Stimulated activated effector memory CD8-positive, alpha-beta T cell treated with anti-CD3 and anti-CD28 coated beads, Interleukin-12 subunit alpha, Interleukin-12 subunit beta, amount 100 ng/mL, for 72 hours (primary cell): ENCODE results near the gene FDCSP.

Experiments used
- ATAC-seq: fragments of 150-1000 bp; cut with Tn5 transposase; 2 replicates; pipeline ENCODE4 v1.10.0; 2021
- DNase-seq, 2 donors: peaks; one replicate each; pipeline ENCODE4 v3.0.0; 2021 to 2022; ENCODE audit warnings: low spot score in 2 of 2
- H3K27ac Mint-ChIP-seq: one replicate; pipeline ENCODE4 v1.8.0; 2022; ENCODE audit warnings: mild to moderate bottlenecking, mixed read lengths
- H3K36me3 Mint-ChIP-seq: one replicate; pipeline ENCODE4 v1.8.0; 2022; ENCODE audit warnings: mild to moderate bottlenecking, mixed read lengths
- H3K4me1 Mint-ChIP-seq: one replicate; pipeline ENCODE4 v1.8.0; 2022; ENCODE audit warnings: mixed read lengths
- H3K4me3 Mint-ChIP-seq: one replicate; pipeline ENCODE4 v1.8.0; 2022; ENCODE audit warnings: mild to moderate bottlenecking, mixed read lengths
- H3K9me3 Mint-ChIP-seq: one replicate; pipeline ENCODE4 v1.8.0; 2022; ENCODE audit warnings: mixed read lengths

Gene FDCSP

GRCh38 chr4:70225824-70226223, at the start of gene FDCSP:
Gene FDCSP, plus strand, starts transcription at chr4:70226124. Its CDS starts 5,071 bp downstream, at chr4:70231195.
- Mint-ChIP-seq H3K4me3 (no peak within 1 kb of the TSS), H3K27ac (no peak within 1 kb of the TSS), H3K9me3 (peaks cover 5% of the 10 kb centered on the region), H3K36me3 (no peaks in the 10 kb centered on the region), H3K4me1 (no peaks in the 10 kb centered on the region)
- DNase-seq (no peak), ATAC-seq (no peak)

- Mint-ChIP-seq H3K9me3 (peaks cover 7% of the 10 kb centered on the region), H3K36me3 (no peaks in the 10 kb centered on the region), H3K4me1 (no peaks in the 10 kb centered on the region), H3K4me3 (no peak overlapping the region), H3K27ac (no peak overlapping the region)
- DNase-seq (no peak), ATAC-seq (no peak)
These were observed 48.8 kb upstream of the FDCSP start for GRCh38 chr4:70177090-70177489.

- Mint-ChIP-seq H3K36me3 (no peaks in the 10 kb centered on the region), H3K27ac (no peak overlapping the region), H3K9me3 (peaks cover 7% of the 10 kb centered on the region), H3K4me3 (no peak overlapping the region), H3K4me1 (no peaks in the 10 kb centered on the region)
- DNase-seq (no peak), ATAC-seq (no peak)
These were observed 47.8 kb upstream of the FDCSP start for GRCh38 chr4:70178075-70178660.

GRCh38 chr4:70179811-70180210, 46.1 kb upstream of the FDCSP start:
- no peak for ATAC-seq
- H3K36me3 Mint-ChIP-seq, result no peaks in the 10 kb centered on the region
- no peak overlapping the region for H3K4me3 Mint-ChIP-seq
- peaks cover 7% of the 10 kb centered on the region for H3K9me3 Mint-ChIP-seq
- H3K27ac Mint-ChIP-seq, result no peak overlapping the region
- DNase-seq, result no peak
- no peaks in the 10 kb centered on the region for H3K4me1 Mint-ChIP-seq

- Mint-ChIP-seq H3K36me3 (no peaks in the 10 kb centered on the region), H3K4me1 (no peaks in the 10 kb centered on the region), H3K9me3 (peaks cover 7% of the 10 kb centered on the region), H3K27ac (no peak overlapping the region), H3K4me3 (no peak overlapping the region)
- no peak for DNase-seq
- no peak for ATAC-seq
These were observed 44.1 kb upstream of the FDCSP start for GRCh38 chr4:70181864-70182263.

GRCh38 chr4:70182517-70183167, 43.3 kb upstream of the FDCSP start:
- DNase-seq (no peak), ATAC-seq (no peak)
- Mint-ChIP-seq H3K4me1 (no peaks in the 10 kb centered on the region), H3K36me3 (no peaks in the 10 kb centered on the region), H3K27ac (no peak overlapping the region), H3K9me3 (peaks cover 7% of the 10 kb centered on the region), H3K4me3 (no peak overlapping the region)

GRCh38 chr4:70183168-70183939, 42.6 kb upstream of the FDCSP start:
- Mint-ChIP-seq H3K27ac (no peak overlapping the region), H3K36me3 (no peaks in the 10 kb centered on the region), H3K4me3 (no peak overlapping the region), H3K9me3 (peaks cover 7% of the 10 kb centered on the region), H3K4me1 (no peaks in the 10 kb centered on the region)
- ATAC-seq (no peak), DNase-seq (no peak)

GRCh38 chr4:70183940-70184246, 42.0 kb upstream of the FDCSP start:
- no peak overlapping the region for H3K27ac Mint-ChIP-seq
- H3K4me3 Mint-ChIP-seq, result no peak overlapping the region
- no peaks in the 10 kb centered on the region for H3K36me3 Mint-ChIP-seq
- no peak for DNase-seq
- peaks cover 7% of the 10 kb centered on the region for H3K9me3 Mint-ChIP-seq
- no peak for ATAC-seq
- no peaks in the 10 kb centered on the region for H3K4me1 Mint-ChIP-seq

- Mint-ChIP-seq H3K4me1 (no peaks in the 10 kb centered on the region), H3K4me3 (no peak overlapping the region), H3K9me3 (no peaks in the 10 kb centered on the region), H3K27ac (no peak overlapping the region), H3K36me3 (no peaks in the 10 kb centered on the region)
- ATAC-seq (no peak), DNase-seq (no peak)
These were observed 38.7 kb upstream of the FDCSP start for GRCh38 chr4:70187216-70187615.

GRCh38 chr4:70190579-70190978, 35.3 kb upstream of the FDCSP start:
- DNase-seq (no peak), ATAC-seq (no peak)
- Mint-ChIP-seq H3K4me1 (no peaks in the 10 kb centered on the region), H3K4me3 (no peak overlapping the region), H3K9me3 (no peaks in the 10 kb centered on the region), H3K27ac (no peak overlapping the region), H3K36me3 (no peaks in the 10 kb centered on the region)

- Mint-ChIP-seq H3K4me1 (no peaks in the 10 kb centered on the region), H3K36me3 (no peaks in the 10 kb centered on the region), H3K27ac (no peak overlapping the region), H3K9me3 (no peaks in the 10 kb centered on the region), H3K4me3 (no peak overlapping the region)
- DNase-seq (no peak), ATAC-seq (no peak)
These were observed 34.3 kb upstream of the FDCSP start for GRCh38 chr4:70191647-70192046.

- Mint-ChIP-seq H3K4me3 (no peak overlapping the region), H3K36me3 (no peaks in the 10 kb centered on the region), H3K27ac (no peak overlapping the region), H3K4me1 (no peaks in the 10 kb centered on the region), H3K9me3 (no peaks in the 10 kb centered on the region)
- DNase-seq (no peak), ATAC-seq (no peak)
These were observed 33.0 kb upstream of the FDCSP start for GRCh38 chr4:70192895-70193294.

- no peaks in the 10 kb centered on the region for H3K9me3 Mint-ChIP-seq
- no peak within 1 kb of the TSS for H3K27ac Mint-ChIP-seq
- DNase-seq (no peak), ATAC-seq (no peak)
- no peak within 1 kb of the TSS for H3K4me3 Mint-ChIP-seq
- H3K36me3 Mint-ChIP-seq, result no peaks in the 10 kb centered on the region
- no peaks in the 10 kb centered on the region for H3K4me1 Mint-ChIP-seq
These were observed 30.5 kb upstream of the FDCSP start, which contains the start of gene ODAM for GRCh38 chr4:70195425-70195824. Gene ODAM, plus strand, starts transcription at chr4:70195725. Its CDS starts 819 bp downstream, at chr4:70196544.

- H3K27ac Mint-ChIP-seq, result no peak overlapping the region
- H3K4me3 Mint-ChIP-seq, result no peak overlapping the region
- H3K36me3 Mint-ChIP-seq, result no peaks in the 10 kb centered on the region
- no peaks in the 10 kb centered on the region for H3K9me3 Mint-ChIP-seq
- ATAC-seq (no peak), DNase-seq (no peak)
- no peaks in the 10 kb centered on the region for H3K4me1 Mint-ChIP-seq
These were observed 29.1 kb upstream of the FDCSP start for GRCh38 chr4:70196857-70197256.

GRCh38 chr4:70197842-70198241, 28.1 kb upstream of the FDCSP start:
- no peaks in the 10 kb centered on the region for H3K9me3 Mint-ChIP-seq
- H3K27ac Mint-ChIP-seq, result no peak overlapping the region
- no peaks in the 10 kb centered on the region for H3K36me3 Mint-ChIP-seq
- no peak overlapping the region for H3K4me3 Mint-ChIP-seq
- ATAC-seq (no peak), DNase-seq (no peak)
- no peaks in the 10 kb centered on the region for H3K4me1 Mint-ChIP-seq

GRCh38 chr4:70203601-70204000, 22.3 kb upstream of the FDCSP start:
- ATAC-seq (no peak), DNase-seq (no peak)
- Mint-ChIP-seq H3K4me3 (no peak overlapping the region), H3K9me3 (peaks cover 7% of the 10 kb centered on the region), H3K27ac (no peak overlapping the region), H3K4me1 (no peaks in the 10 kb centered on the region), H3K36me3 (no peaks in the 10 kb centered on the region)
